Jurkat, Clone E6-1 (cell line): ENCODE data around the gene KIFC1.

Experiments
- DNase-seq: peaks from one replicate; pipeline ENCODE4 v3.0.0-alpha.2; 2011; ENCODE audit warnings: low read depth, low spot score
- H3K4me3 ChIP-seq: 2 replicates; pipeline ENCODE4 v1.5.1; 2011; ENCODE audit warnings: mild to moderate bottlenecking, low read length, control low read depth, moderate library complexity

The KIFC1 gene

DNA sequence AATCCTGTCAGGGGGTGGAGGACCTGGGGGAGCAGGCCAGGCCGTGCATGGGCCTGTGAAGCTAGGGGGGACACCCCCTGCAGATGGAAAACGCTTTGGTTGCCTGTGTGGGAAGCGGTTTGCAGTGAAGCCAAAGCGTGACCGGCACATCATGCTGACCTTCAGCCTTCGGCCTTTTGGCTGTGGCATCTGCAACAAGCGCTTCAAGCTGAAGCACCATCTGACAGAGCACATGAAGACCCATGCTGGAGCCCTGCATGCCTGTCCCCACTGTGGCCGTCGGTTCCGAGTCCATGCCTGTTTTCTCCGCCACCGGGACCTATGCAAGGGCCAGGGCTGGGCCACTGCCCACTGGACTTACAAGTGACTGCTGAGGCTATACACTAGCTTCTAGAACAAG, 64.5 kb downstream of the KIFC1 start:
- no peak for DNase-seq
- no peak overlapping the region for H3K4me3 ChIP-seq

- no peak overlapping the region for H3K4me3 ChIP-seq
- no peak for DNase-seq
Observed at GRCh38 chr6:33458676-33459075, 67.1 kb downstream of the KIFC1 start.

DNA sequence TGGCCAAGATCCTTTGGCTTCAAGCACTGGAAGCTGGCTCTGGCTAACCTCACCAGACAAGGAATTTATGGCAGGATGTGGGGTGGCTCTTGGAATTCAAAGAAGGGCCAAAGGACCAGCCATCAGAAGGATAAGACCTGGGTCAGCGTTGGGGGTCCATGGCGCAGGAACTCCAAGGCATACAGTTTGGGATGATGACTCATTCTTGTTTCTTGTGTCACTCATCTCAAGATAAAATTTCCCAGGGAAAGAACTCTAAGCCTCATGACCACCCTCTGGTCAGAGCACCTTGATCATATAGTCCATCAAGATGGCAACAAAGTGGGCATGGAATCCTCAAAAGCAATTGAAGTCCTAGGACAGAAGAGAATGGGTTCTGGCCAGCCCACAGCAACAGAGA, 67.6 kb downstream of the KIFC1 start:
- H3K4me3 ChIP-seq: no peak overlapping the region
- no peak for DNase-seq
